HG03135 (cell line): ENCODE results near the gene NMNAT3.
"Not testable (repeated sequence)": the region's sequence is repeated elsewhere in the genome, so short reads cannot be mapped to it uniquely, and the experiment has no call there.

Experiments used
- ATAC-seq: cut with Tn5 transposase; IDR thresholded peaks from one replicate; pipeline ENCODE4 v1.9.1; 2021; ENCODE audit warnings: mild to moderate bottlenecking, moderate library complexity; ENCODE audit not compliant: unreplicated experiment

NMNAT3 gene

GRCh38 chr3:139586420-139587017 lies 91.3 kb downstream of the NMNAT3 start:
- peak; percentile 75 for ATAC-seq

- no peak for ATAC-seq
These were observed 92.0 kb downstream of the NMNAT3 start for GRCh38 chr3:139585820-139586219.

GRCh38 chr3:139583651-139584050 lies 94.1 kb downstream of the NMNAT3 start:
- not testable (repeated sequence) for ATAC-seq

- no peak for ATAC-seq
These were observed 99.0 kb downstream of the NMNAT3 start for GRCh38 chr3:139578783-139579182.

GRCh38 chr3:139577909-139578308 lies 99.9 kb downstream of the NMNAT3 start:
- ATAC-seq = no peak

GRCh38 chr3:139577346-139577745 lies 100.4 kb downstream of the NMNAT3 start:
- no peak for ATAC-seq

GRCh38 chr3:139574026-139574947 lies 103.5 kb downstream of the NMNAT3 start:
- no peak for ATAC-seq

- no peak for ATAC-seq
These were observed 104.7 kb downstream of the NMNAT3 start for GRCh38 chr3:139572847-139573672.

- no peak for ATAC-seq
These were observed 106.1 kb downstream of the NMNAT3 start for GRCh38 chr3:139571711-139572110.

- no peak for ATAC-seq
These were observed 113.4 kb downstream of the NMNAT3 start for GRCh38 chr3:139564294-139564861.

GRCh38 chr3:139561959-139562676 lies 115.7 kb downstream of the NMNAT3 start:
- no peak for ATAC-seq

GRCh38 chr3:139561255-139561817 lies 116.4 kb downstream of the NMNAT3 start:
- no peak for ATAC-seq

- ATAC-seq = no peak
These were observed 117.4 kb downstream of the NMNAT3 start for GRCh38 chr3:139560411-139560810.

GRCh38 chr3:139559541-139559940 lies 118.2 kb downstream of the NMNAT3 start:
- ATAC-seq = no peak

GRCh38 chr3:139558351-139559266 lies 119.2 kb downstream of the NMNAT3 start:
- ATAC-seq = no peak

GRCh38 chr3:139557041-139557440 lies 120.7 kb downstream of the NMNAT3 start:
- no peak for ATAC-seq

GRCh38 chr3:139555249-139555648 lies 122.5 kb downstream of the NMNAT3 start:
- no peak for ATAC-seq

- no peak for ATAC-seq
These were observed 123.1 kb downstream of the NMNAT3 start for GRCh38 chr3:139554628-139555027.
